ENCODE measurements around the gene OSBP2.

Gene OSBP2

GRCh38 chr22:30920407-30920806 is 225.7 kb downstream of the OSBP2 start:
- TF ChIP-seq CTCF (IDR thresholded peaks at IDR 0.05; ENCODE audit: low read depth, low read length) (peak; percentile 93), EZH2phosphoT487 (IDR thresholded peaks at IDR 0.05; ENCODE audit: low read depth) (no peak)
- Histone ChIP-seq H3K27me3 (ENCODE audit: low read depth, low read length) (no peaks in the 10 kb centered on the region), H3K4me1 (ENCODE audit: low read length) (no peaks in the 10 kb centered on the region), H2AFZ (ENCODE audit: low read depth, low read length) (no peak overlapping the region), H3K27ac (ENCODE audit: low read length) (no peak overlapping the region), H3K9ac (ENCODE audit: low read length) (no peak overlapping the region), H4K20me1 (ENCODE audit: insufficient read depth, low read length) (no peaks in the 10 kb centered on the region), H3K4me2 (ENCODE audit: low read length) (peak overlapping the region; percentile 36; the same call in 1 of the 2 replicates), H3K79me2 (ENCODE audit: low read length) (no peaks in the 10 kb centered on the region), H3K9me3 (ENCODE audit: insufficient read depth, low read length) (peaks cover 6% of the 10 kb centered on the region; the same call in 1 of the 2 replicates), H3K4me3 (ENCODE audit: low read length) (no peak overlapping the region), H3K36me3 (replicated peaks; ENCODE audit: low read depth, low read length) (peaks cover 7% of the 10 kb centered on the region)

GRCh38 chr22:30921108-30921507 is 226.4 kb downstream of the OSBP2 start:
- Histone ChIP-seq H3K4me3 (ENCODE audit: low read length) (no peak overlapping the region), H3K9me3 (ENCODE audit: insufficient read depth, low read length) (no peaks in the 10 kb centered on the region), H3K4me2 (ENCODE audit: low read length) (no peak overlapping the region), H3K27ac (ENCODE audit: low read length) (no peak overlapping the region), H3K27me3 (ENCODE audit: low read depth, low read length) (no peaks in the 10 kb centered on the region), H2AFZ (ENCODE audit: low read depth, low read length) (no peak overlapping the region), H3K36me3 (replicated peaks; ENCODE audit: low read depth, low read length) (peaks cover 3% of the 10 kb centered on the region), H3K4me1 (ENCODE audit: low read length) (no peaks in the 10 kb centered on the region), H3K79me2 (ENCODE audit: low read length) (no peaks in the 10 kb centered on the region), H4K20me1 (ENCODE audit: insufficient read depth, low read length) (no peaks in the 10 kb centered on the region), H3K9ac (ENCODE audit: low read length) (no peak overlapping the region)
- TF ChIP-seq EZH2phosphoT487 (IDR thresholded peaks at IDR 0.05; ENCODE audit: low read depth) (no peak), CTCF (IDR thresholded peaks at IDR 0.05; ENCODE audit: low read depth, low read length) (no peak)

- Histone ChIP-seq H2AFZ (ENCODE audit: low read depth, low read length) (no peak overlapping the region), H4K20me1 (ENCODE audit: insufficient read depth, low read length) (no peaks in the 10 kb centered on the region), H3K4me3 (ENCODE audit: low read length) (no peak overlapping the region), H3K27ac (ENCODE audit: low read length) (no peak overlapping the region), H3K4me1 (ENCODE audit: low read length) (no peaks in the 10 kb centered on the region), H3K79me2 (ENCODE audit: low read length) (no peaks in the 10 kb centered on the region), H3K27me3 (ENCODE audit: low read depth, low read length) (no peaks in the 10 kb centered on the region), H3K9me3 (ENCODE audit: insufficient read depth, low read length) (no peaks in the 10 kb centered on the region), H3K4me2 (ENCODE audit: low read length) (no peak overlapping the region), H3K36me3 (replicated peaks; ENCODE audit: low read depth, low read length) (peaks cover 3% of the 10 kb centered on the region), H3K9ac (ENCODE audit: low read length) (no peak overlapping the region)
- no peak for TF ChIP-seq EZH2phosphoT487 (IDR thresholded peaks at IDR 0.05; ENCODE audit: low read depth)
- TF ChIP-seq CTCF (IDR thresholded peaks at IDR 0.05; ENCODE audit: low read depth, low read length) = no peak
These were observed 227.5 kb downstream of the OSBP2 start for GRCh38 chr22:30922151-30922611.

- no peak overlapping the region for H2AFZ ChIP-seq (ENCODE audit: low read depth, low read length)
- H3K36me3 ChIP-seq (replicated peaks; ENCODE audit: low read depth, low read length) = peaks cover 14% of the 10 kb centered on the region
- no peak overlapping the region for H3K4me2 ChIP-seq (ENCODE audit: low read length)
- no peaks in the 10 kb centered on the region for H3K27me3 ChIP-seq (ENCODE audit: low read depth, low read length)
- H3K4me1 ChIP-seq (ENCODE audit: low read length) = no peaks in the 10 kb centered on the region
- no peak overlapping the region for H3K27ac ChIP-seq (ENCODE audit: low read length)
- no peak overlapping the region for H3K4me3 ChIP-seq (ENCODE audit: low read length)
- no peaks in the 10 kb centered on the region for H3K79me2 ChIP-seq (ENCODE audit: low read length)
- H3K9ac ChIP-seq (ENCODE audit: low read length) = no peak overlapping the region
- H4K20me1 ChIP-seq (ENCODE audit: insufficient read depth, low read length) = no peaks in the 10 kb centered on the region
- no peak for TF ChIP-seq CTCF (IDR thresholded peaks at IDR 0.05; ENCODE audit: low read depth, low read length)
- no peak for TF ChIP-seq EZH2phosphoT487 (IDR thresholded peaks at IDR 0.05; ENCODE audit: low read depth)
- H3K9me3 ChIP-seq (ENCODE audit: insufficient read depth, low read length) = no peaks in the 10 kb centered on the region
These were observed 228.7 kb downstream of the OSBP2 start for GRCh38 chr22:30923168-30923900.

All from OCI-LY3 (cell line).